NCI-H2107 (cell line): Measurements from ENCODE around the gene ZDHHC7.
"Not testable (repeated sequence)": the region's sequence is repeated elsewhere in the genome, so short reads cannot be mapped to it uniquely, and the experiment has no call there.

Source experiments
- DNase-seq: peaks from one replicate; lab custom pipeline; 2025; lab: John Stamatoyannopoulos, UW

ZDHHC7 gene

DNA sequence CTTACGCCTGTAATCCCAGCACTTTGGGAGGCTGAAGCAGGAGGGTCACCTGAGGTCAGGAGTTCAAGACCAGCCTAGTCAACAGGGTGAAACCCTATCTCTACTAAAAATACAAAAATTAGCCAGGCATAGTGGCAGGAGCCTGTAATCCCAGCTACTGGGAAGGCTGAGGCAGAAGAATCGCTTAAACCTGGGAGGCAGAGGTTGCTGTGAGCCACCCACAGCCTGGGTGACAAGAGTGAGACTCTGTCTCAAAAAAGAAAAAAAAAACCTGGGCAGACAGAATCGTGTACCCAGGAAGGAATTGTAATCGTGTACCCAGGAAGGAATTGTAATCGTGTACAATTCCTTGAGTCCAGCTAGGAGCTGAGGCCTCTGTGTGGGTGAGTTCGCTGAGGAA, 72.7 kb downstream of the ZDHHC7 start:
- not testable (repeated sequence) for DNase-seq

GRCh38 chr16:84937196-84938005, 73.9 kb downstream of the ZDHHC7 start:
- DNase-seq, result no peak

DNA sequence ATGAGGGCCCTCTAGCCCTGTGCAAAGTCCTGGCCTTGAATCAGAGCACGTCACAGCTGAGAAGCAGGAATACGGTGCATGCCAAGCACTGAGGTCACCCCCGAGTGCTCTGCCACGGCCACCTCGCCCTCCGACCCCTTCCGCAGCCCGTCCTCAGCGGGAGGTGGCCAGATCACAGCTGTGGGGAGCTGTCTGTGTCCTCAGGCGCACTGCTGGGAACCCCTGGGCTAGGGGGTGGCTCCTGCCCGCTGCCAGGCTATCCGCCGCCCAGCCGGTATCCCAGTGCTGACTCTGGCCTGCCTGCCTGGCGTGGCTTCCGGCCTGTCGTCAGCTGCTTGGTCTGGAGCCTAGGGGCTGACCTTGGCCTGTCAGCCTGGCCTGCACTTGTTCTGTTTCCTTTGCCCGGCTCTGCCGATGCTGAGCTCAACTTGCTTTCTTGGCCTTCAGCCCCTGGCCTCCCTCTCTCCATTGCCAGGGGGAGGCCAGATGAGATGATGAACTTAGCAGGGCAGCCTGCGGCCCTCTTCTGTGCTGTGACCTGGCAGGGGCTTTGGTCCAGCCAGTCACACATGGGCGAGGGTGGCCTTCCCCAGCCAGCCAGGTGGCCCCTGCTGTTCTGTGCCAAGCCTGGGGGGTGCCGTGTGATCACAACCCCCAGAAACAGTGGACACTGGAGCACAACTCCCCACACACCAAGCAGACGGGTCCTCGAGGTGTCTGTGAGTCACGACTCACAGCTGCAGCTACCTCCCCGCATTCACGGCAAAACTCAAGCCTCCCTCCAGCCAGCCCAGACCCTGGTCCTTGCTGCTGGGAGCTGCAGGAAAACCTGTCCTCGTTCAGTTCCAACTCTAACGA, 77.3 kb downstream of the ZDHHC7 start:
- no peak for DNase-seq

- no peak for DNase-seq
Observed at GRCh38 chr16:84932681-84933080, 78.7 kb downstream of the ZDHHC7 start.

- no peak for DNase-seq
Observed at GRCh38 chr16:84931506-84931905, 79.8 kb downstream of the ZDHHC7 start.

DNA sequence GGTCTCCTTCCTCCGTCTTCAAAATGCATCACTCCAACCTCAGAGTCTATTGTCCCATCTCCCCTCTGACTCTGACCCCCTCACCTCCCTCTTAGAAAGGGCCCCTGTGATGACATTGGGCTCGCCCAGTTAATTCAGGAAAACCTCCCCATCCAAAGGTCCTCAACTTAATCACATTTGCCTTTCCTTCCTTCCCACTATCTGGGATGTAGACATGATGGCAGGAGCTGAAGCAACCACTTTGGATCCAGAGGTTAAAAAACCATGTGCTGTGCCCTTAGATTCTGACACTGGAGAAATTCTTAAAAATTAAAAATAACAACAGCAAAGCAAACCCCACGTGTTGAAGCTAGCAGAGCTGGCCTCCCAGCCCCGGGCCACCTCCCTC, 80.2 kb downstream of the ZDHHC7 start:
- DNase-seq, result no peak

- no peak for DNase-seq
Observed at GRCh38 chr16:84930298-84931106, 80.8 kb downstream of the ZDHHC7 start.

DNA sequence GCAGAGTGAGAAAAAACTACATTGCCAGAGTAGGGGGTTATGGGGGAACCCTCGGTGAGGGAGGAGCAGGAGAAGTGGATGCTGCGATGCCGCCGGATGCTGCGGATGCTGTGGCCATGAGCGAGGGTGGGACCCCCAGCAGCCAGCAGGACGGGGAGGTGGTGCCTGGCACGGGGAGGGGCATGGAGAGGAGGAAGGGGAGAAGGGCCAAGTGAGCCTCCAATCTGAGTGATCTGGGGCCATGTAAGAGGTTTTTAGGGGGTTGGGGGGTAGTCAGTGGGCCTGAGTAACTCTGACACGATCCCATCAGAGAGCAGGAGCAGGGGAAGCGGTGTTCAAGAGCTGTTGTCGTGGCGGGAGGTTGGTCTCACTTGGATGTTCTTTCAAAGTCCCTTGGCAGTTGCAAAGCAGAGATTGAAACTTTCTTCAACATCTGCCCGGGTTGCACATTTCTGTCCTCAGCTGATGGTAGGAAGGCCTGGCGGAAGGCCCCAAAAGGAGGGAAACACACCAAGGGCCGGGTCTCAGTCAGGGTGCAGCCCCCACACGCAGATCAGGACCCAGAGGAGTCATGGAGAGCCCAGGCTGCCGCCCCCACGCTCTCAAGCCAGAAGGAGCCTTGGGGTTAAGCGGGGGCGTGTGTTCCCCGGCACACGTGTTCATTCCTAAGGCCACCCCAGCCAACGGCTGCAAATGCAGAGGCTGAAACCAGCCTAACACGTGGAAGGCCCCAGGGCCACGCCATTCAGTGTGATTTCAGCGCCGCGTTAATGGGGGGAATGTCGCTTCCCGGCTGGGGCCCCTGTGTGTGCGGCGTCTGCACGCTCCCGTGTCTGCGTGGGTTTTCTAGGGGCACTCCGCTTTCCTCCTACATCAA, 81.7 kb downstream of the ZDHHC7 start:
- DNase-seq, result no peak

DNA sequence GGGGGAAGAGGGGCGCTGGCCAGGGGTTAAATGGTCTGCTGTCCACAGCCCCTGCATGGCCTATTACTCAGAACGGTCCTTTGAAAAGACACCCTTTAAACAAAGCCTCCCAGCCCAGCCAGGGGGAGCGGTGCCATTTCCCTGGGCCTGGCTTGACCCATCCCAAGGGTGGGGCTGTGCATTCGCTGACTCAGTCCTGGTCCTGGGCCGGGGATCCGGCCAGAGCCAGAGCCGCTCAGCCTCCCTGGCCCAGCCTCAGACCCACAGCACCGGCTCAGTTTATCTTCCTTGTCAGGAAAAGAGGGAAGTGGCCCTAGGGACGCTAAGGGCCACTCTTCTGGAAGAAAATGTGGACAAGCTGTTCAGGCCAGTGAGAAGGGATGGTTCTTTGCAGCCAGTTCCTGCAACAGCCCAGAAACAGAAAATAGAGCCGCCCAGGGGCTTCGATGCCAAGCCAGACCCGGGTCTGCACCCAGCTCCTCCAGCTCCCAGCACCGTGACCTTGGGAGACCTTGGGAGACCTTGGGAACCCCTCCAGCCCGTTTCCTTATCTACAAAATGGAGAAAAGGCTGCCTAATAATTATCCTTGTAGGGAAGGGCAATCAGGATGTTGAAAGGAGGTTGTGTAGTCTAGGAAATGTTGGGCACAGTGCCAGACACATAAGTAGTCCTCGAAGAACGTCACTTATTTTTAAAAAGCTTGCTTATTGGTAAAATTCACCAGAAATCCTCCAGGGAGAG, 82.5 kb downstream of the ZDHHC7 start:
- no peak for DNase-seq

DNA sequence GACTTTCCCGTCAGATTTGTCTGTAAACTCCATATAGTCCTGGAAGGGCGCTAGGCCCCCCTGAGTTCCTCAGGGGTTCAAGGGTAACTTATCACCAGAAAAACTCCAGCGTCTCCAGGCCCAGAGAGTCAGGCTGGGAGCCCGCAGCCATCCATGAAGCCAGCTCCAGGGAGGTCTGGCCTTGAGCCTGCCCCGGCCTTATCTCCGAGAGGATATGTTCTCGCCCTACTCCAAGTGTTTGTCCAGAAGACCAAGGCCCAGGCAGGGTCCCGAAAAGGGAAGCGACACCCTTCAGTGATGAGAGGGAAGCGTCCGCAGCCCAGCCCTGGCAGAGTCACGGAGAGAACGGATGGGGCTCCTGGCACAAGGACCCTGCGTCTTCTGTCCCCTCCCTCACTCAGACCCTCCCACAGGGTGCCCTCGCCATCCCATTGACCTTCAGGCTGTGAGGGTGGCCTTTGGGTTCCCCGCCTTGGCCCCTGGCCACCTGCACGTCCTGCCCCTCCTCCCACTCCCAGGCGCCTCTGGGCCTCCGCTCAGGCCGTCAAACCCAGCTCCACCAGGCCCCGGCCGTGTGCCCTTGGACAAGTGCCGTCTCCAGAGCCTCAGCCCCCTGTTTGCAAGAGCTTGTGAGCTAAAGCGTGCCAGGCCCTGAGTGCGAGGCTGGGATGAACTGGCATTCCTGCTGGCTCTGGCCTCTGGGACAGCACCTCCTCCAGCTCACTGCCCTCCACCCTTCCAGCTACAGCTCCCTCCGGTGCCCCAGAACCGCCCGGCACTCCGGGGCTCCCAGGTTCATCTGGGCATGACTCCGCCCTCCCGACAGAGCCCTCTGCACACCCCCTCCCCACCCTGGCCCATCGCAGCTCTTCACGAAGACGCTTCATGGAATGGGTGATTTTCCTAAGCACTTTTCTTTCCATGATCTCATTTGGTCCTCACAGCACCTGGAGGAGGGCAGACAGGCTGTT, 83.4 kb downstream of the ZDHHC7 start:
- no peak for DNase-seq

- DNase-seq, result no peak
Observed at GRCh38 chr16:84926462-84926861, 84.9 kb downstream of the ZDHHC7 start.

DNA sequence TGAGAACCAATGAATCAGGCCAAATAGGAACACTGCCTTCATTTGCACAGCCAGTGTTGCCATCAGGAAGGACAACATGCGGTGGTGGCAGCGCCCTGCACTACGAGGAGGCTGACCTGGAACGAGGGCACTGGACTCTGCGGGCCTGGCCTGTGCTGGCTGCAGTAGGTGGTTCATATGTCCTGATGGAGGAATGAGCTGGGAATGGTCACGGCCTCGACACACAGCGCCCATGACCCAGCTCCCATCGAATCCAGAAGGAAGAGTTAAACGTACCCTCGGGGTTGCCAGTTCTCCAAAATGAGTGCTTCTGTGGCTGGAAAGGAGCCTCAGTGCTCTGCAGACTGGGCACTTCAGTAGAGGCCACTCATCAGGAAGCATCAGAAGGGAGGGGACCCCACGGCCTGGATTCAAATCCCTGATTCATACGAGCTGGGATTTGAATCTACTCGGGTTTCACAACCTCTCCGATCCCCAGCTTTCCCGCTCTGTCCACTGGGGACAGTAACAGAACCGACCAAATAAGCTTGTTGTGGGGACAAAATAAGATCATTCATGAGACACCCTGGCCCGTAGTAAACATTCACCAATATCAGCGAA, 85.5 kb downstream of the ZDHHC7 start:
- DNase-seq, result no peak

- no peak for DNase-seq
Observed at GRCh38 chr16:84925092-84925772, 86.1 kb downstream of the ZDHHC7 start.

- DNase-seq, result no peak
Observed at GRCh38 chr16:84924331-84925091, 86.8 kb downstream of the ZDHHC7 start.
